ENCODE measurements around the gene CFDP1. TPM values are rescaled to one million over a fixed set of nuclear protein-coding genes. Genes with fewer than 3 reads are reported as not detected.

Gene CFDP1
- total and polyA plus RNA-seq, 2 of the 13 experiments (the other 11 are each of a cell fraction or from before 2014, with no cell fraction given): 78.6 to 153 TPM

- TF ChIP-seq CHD2 (IDR thresholded peaks at IDR 0.05; ENCODE audit: low read depth, low read length): peak; percentile 23
- no peak for TF ChIP-seq ZSCAN29 (CRISPR knock-in tag; conservative IDR thresholded peaks at IDR 0.05)
- TF ChIP-seq, protein P1, sequence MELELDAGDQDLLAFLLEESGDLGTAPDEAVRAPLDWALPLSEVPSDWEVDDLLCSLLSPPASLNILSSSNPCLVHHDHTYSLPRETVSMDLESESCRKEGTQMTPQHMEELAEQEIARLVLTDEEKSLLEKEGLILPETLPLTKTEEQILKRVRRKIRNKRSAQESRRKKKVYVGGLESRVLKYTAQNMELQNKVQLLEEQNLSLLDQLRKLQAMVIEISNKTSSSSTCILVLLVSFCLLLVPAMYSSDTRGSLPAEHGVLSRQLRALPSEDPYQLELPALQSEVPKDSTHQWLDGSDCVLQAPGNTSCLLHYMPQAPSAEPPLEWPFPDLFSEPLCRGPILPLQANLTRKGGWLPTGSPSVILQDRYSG (CRISPR knock-in tag; IDR thresholded peaks at IDR 0.05): 0 out of 2 replicates have a peak, but pooled peaks have one; percentile 3
- peak; percentile 47; the same call in 1 of the 2 replicates for TF ChIP-seq POLR2AphosphoS5 (IDR thresholded peaks at IDR 0.05; ENCODE audit: low read depth, low read length)
- TF ChIP-seq SATB2 (CRISPR knock-in tag; IDR thresholded peaks at IDR 0.05): 0 out of 2 replicates have a peak, but pooled peaks have one; percentile 24
- TF ChIP-seq, protein P2, sequence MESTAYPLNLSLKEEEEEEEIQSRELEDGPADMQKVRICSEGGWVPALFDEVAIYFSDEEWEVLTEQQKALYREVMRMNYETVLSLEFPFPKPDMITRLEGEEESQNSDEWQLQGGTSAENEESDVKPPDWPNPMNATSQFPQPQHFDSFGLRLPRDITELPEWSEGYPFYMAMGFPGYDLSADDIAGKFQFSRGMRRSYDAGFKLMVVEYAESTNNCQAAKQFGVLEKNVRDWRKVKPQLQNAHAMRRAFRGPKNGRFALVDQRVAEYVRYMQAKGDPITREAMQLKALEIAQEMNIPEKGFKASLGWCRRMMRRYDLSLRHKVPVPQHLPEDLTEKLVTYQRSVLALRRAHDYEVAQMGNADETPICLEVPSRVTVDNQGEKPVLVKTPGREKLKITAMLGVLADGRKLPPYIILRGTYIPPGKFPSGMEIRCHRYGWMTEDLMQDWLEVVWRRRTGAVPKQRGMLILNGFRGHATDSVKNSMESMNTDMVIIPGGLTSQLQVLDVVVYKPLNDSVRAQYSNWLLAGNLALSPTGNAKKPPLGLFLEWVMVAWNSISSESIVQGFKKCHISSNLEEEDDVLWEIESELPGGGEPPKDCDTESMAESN (CRISPR knock-in tag; conservative IDR thresholded peaks at IDR 0.05): no peak
- TF ChIP-seq JUN (CRISPR knock-in tag; IDR thresholded peaks at IDR 0.05): no peak
- no peak for TF ChIP-seq HNF4G (IDR thresholded peaks at IDR 0.05; ENCODE audit: borderline replicate concordance, low read depth, low read length)
- 0 out of 2 replicates have a peak, but pooled peaks have one; percentile 20 for TF ChIP-seq HNF4G (CRISPR knock-in tag; IDR thresholded peaks at IDR 0.05; ENCODE audit: borderline replicate concordance, low read depth)
- TF ChIP-seq MTERF4 (CRISPR knock-in tag; IDR thresholded peaks at IDR 0.05): no peak
- TF ChIP-seq ZSCAN22 (CRISPR knock-in tag; IDR thresholded peaks at IDR 0.05): no peak
- TF ChIP-seq NFE2L1 (CRISPR knock-in tag; IDR thresholded peaks at IDR 0.05; ENCODE audit: borderline replicate concordance): no peak
- no peak for TF ChIP-seq ZNF720 (CRISPR knock-in tag; IDR thresholded peaks at IDR 0.05)
- TF ChIP-seq TMF1 (CRISPR knock-in tag; IDR thresholded peaks at IDR 0.05; ENCODE audit: low read depth): no peak
- peak; percentile 11; the same call in 1 of the 2 replicates for TF ChIP-seq RXRA (CRISPR knock-in tag; IDR thresholded peaks at IDR 0.05)
- peak; percentile 33; the same call in 1 of the 2 replicates for TF ChIP-seq PRDM15 (CRISPR knock-in tag; IDR thresholded peaks at IDR 0.05)
- TF ChIP-seq ZSCAN25 (CRISPR knock-in tag; IDR thresholded peaks at IDR 0.05): peak; percentile 26; the same call in 1 of the 2 replicates
- 0 out of 2 replicates have a peak, but pooled peaks have one; percentile 15 for TF ChIP-seq KLF9 (CRISPR knock-in tag; IDR thresholded peaks at IDR 0.05; ENCODE audit: low read depth)
- no peak for TF ChIP-seq ZSCAN12 (CRISPR knock-in tag; IDR thresholded peaks at IDR 0.05)
- TF ChIP-seq ZNF672 (CRISPR knock-in tag; IDR thresholded peaks at IDR 0.05): no peak
- TF ChIP-seq, protein P3, sequence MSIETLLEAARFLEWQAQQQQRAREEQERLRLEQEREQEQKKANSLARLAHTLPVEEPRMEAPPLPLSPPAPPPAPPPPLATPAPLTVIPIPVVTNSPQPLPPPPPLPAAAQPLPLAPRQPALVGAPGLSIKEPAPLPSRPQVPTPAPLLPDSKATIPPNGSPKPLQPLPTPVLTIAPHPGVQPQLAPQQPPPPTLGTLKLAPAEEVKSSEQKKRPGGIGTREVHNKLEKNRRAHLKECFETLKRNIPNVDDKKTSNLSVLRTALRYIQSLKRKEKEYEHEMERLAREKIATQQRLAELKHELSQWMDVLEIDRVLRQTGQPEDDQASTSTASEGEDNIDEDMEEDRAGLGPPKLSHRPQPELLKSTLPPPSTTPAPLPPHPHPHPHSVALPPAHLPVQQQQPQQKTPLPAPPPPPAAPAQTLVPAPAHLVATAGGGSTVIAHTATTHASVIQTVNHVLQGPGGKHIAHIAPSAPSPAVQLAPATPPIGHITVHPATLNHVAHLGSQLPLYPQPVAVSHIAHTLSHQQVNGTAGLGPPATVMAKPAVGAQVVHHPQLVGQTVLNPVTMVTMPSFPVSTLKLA (IDR thresholded peaks at IDR 0.05): no peak
- TF ChIP-seq ZNF17 (CRISPR knock-in tag; IDR thresholded peaks at IDR 0.05): no peak
Measured at GRCh38 chr16:75250089-75250808, 183.1 kb downstream of the CFDP1 start (continued).

All from HepG2 (cell line).